SK-N-SH (cell line): Measurements from ENCODE around the gene ADH7. TPM values are rescaled to one million over a fixed set of nuclear protein-coding genes. Genes with fewer than 3 reads are reported as not detected.

Experiments used
- CTCF ChIA-PET: fragments of 300-600, 350-600 bp; formaldehyde crosslinking; extraction: SDS; loops from one replicate; lab custom pipeline; 2021; lab: Yijun Ruan, JAX
- POLR2A ChIA-PET: fragments of 350-600 bp; sonication (Branson Sonifier 250); formaldehyde crosslinking; extraction: SDS; loops from one replicate; lab custom pipeline; 2020; ENCODE audit warnings: antibody characterized with exemption, inconsistent platforms; lab: Yijun Ruan, JAX
- DNase-seq: peaks from one replicate; pipeline ENCODE4 v3.0.0; 2012
- H2AFZ ChIP-seq: fragments of 200-600 bp; sonication (generic); 2 replicates; pipeline ENCODE4 v1.8.1; 2016; ENCODE audit warnings: antibody characterized with exemption, mild to moderate bottlenecking, low read depth
- H3F3A ChIP-seq: fragments of 200-600 bp; sonication (generic); replicated peaks from 2 replicates; pipeline ENCODE3; 2016; ENCODE audit warnings: antibody characterized with exemption, mild to moderate bottlenecking; ENCODE audit not compliant: insufficient read depth
- H3K27ac ChIP-seq, 2 experiments: fragments of 200-500 bp in 1 of 2; fragments of 200-600 bp in 1 of 2; sonication (Bioruptor generic) in 1 of 2; sonication (generic), shearing (Covaris generic) in 1 of 2; 2 replicates each; pipeline versions ENCODE4 v1.5.1 to v1.6.1; 2014 to 2016; ENCODE audit warnings: low read depth in 2 of 2, inconsistent platforms in 1 of 2, low read length in 1 of 2, mild to moderate bottlenecking in 1 of 2, mixed read lengths in 1 of 2
- H3K27me3 ChIP-seq: fragments of 200-600 bp; sonication (generic), shearing (Covaris generic); 2 replicates; pipeline ENCODE4 v1.6.1; 2016; ENCODE audit warnings: mixed run types; ENCODE audit not compliant: insufficient read depth
- H3K36me3 ChIP-seq, 2 experiments: fragments of 200-500 bp in 1 of 2; fragments of 200-600 bp in 1 of 2; sonication (Bioruptor generic) in 1 of 2; sonication (generic) in 1 of 2; replicated peaks in 1 of 2; 2 replicates each; pipeline versions ENCODE3 to v1.5.1; 2014 to 2016; ENCODE audit warnings: low read length in 1 of 2, mild to moderate bottlenecking in 1 of 2; ENCODE audit not compliant: insufficient read depth in 2 of 2, control insufficient read depth in 1 of 2
- H3K4me1 ChIP-seq, 2 experiments: fragments of 200-500 bp in 1 of 2; fragments of 200-600 bp in 1 of 2; sonication (Bioruptor generic) in 1 of 2; sonication (generic), shearing (Covaris generic) in 1 of 2; 2 replicates each; pipeline versions ENCODE4 v1.5.1 to v1.6.1; 2014 to 2016; ENCODE audit warnings: low read depth in 1 of 2, low read length in 1 of 2, mixed run types in 1 of 2; ENCODE audit not compliant: insufficient read depth in 2 of 2, control insufficient read depth in 1 of 2
- H3K4me2 ChIP-seq: fragments of 200-600 bp; sonication (generic), shearing (Covaris generic); 2 replicates; pipeline ENCODE4 v1.6.1; 2017; ENCODE audit warnings: mixed run types
- H3K4me3 ChIP-seq, 2 experiments: fragments of 200-500 bp in 1 of 2; fragments of 200-600 bp in 1 of 2; sonication (Bioruptor generic) in 1 of 2; sonication (generic), shearing (Covaris generic) in 1 of 2; 2 replicates each; pipeline versions ENCODE4 v1.5.1 to v1.8.1; 2014 to 2016; ENCODE audit warnings: low read depth in 2 of 2, inconsistent platforms in 1 of 2, low read length in 1 of 2, mild to moderate bottlenecking in 1 of 2, mixed read lengths in 1 of 2, moderate library complexity in 1 of 2
- H3K79me2 ChIP-seq: fragments of 200-600 bp; sonication (generic); 2 replicates; pipeline ENCODE4 v1.8.1; 2017; ENCODE audit warnings: mild to moderate bottlenecking; ENCODE audit not compliant: insufficient read depth
- H3K9ac ChIP-seq: fragments of 200-600 bp; sonication (generic); 2 replicates; pipeline ENCODE4 v1.6.1; 2017; ENCODE audit warnings: mixed run types
- H3K9me2 ChIP-seq: fragments of 200-600 bp; sonication (generic); 2 replicates; pipeline ENCODE4 v1.6.1; 2017; ENCODE audit warnings: mixed run types
- H3K9me3 ChIP-seq: fragments of 200-600 bp; sonication (generic); 2 replicates; pipeline ENCODE4 v1.6.1; 2017; ENCODE audit warnings: mixed run types, mild to moderate bottlenecking, moderate library complexity
- H4K20me1 ChIP-seq: fragments of 200-600 bp; sonication (generic); 2 replicates; pipeline ENCODE4 v1.6.1; 2017; ENCODE audit warnings: mild to moderate bottlenecking, mixed run types; ENCODE audit not compliant: insufficient read depth
- ELF1 ChIP-seq: IDR thresholded peaks from 2 replicates; pipeline ENCODE4 v1.4.0; 2012
- EZH2phosphoT487 ChIP-seq: fragments of 200-600 bp; sonication (generic); IDR thresholded peaks from 2 replicates; pipeline ENCODE4 v1.6.1; 2017; ENCODE audit warnings: low read depth, mixed run types, mild to moderate bottlenecking, antibody characterized with exemption, moderate library complexity, borderline replicate concordance
- FOXJ3 ChIP-seq: sonication (generic); formaldehyde crosslinking; IDR thresholded peaks from 2 replicates; pipeline ENCODE4 v1.5.1; 2020; ENCODE audit warnings: mild to moderate bottlenecking, missing genetic modification reagents
- GABPA ChIP-seq: IDR thresholded peaks from 2 replicates; pipeline ENCODE4 v1.4.0; 2012; ENCODE audit warnings: low read depth, mild to moderate bottlenecking
- GATA2 ChIP-seq: sonication (generic); formaldehyde crosslinking; IDR thresholded peaks from 2 replicates; pipeline ENCODE4 v1.5.0; 2020; ENCODE audit warnings: mild to moderate bottlenecking, missing genetic modification reagents
- MAX ChIP-seq: IDR thresholded peaks from 2 replicates; pipeline ENCODE4 v1.4.0; 2012; ENCODE audit warnings: low read depth
- MEF2A ChIP-seq: IDR thresholded peaks from 2 replicates; pipeline ENCODE4 v1.4.0; 2012; ENCODE audit warnings: low read depth, borderline replicate concordance
- NFIC ChIP-seq: IDR thresholded peaks from 2 replicates; pipeline ENCODE4 v1.4.0; 2012; ENCODE audit warnings: borderline replicate concordance
- PBX3 ChIP-seq: IDR thresholded peaks from 2 replicates; pipeline ENCODE4; 2012
- RAD21 ChIP-seq: IDR thresholded peaks from 2 replicates; pipeline ENCODE4 v1.6.1; 2012; ENCODE audit warnings: mild to moderate bottlenecking, low read length
- RFX5 ChIP-seq: IDR thresholded peaks from 2 replicates; pipeline ENCODE4 v1.6.1; 2012; ENCODE audit warnings: mild to moderate bottlenecking, improper control_type of control experiment, low read length
- SMC3 ChIP-seq: IDR thresholded peaks from 2 replicates; pipeline ENCODE4 v1.6.1; 2012; ENCODE audit warnings: low read depth, low read length, improper control_type of control experiment
- TCF12 ChIP-seq: IDR thresholded peaks from 2 replicates; pipeline ENCODE4 v1.4.0; 2012
- USF1 ChIP-seq: IDR thresholded peaks from 2 replicates; pipeline ENCODE4 v1.4.0; 2012; ENCODE audit warnings: low read depth, borderline replicate concordance
- USF2 ChIP-seq: fragments of 150-350 bp; IDR thresholded peaks from 2 replicates; pipeline ENCODE4 v1.6.1; 2017; ENCODE audit warnings: antibody characterized with exemption, low read length, low read depth, borderline replicate concordance
- YY1 ChIP-seq: IDR thresholded peaks from 2 replicates; pipeline ENCODE4 v1.4.0; 2012; ENCODE audit warnings: low read depth, mild to moderate bottlenecking
- WGBS: methylation state at CpG from one replicate; pipeline ENCODE4 v1.1.6; 2017; ENCODE audit warnings: low lambda C conversion rate; 5-methylcytosine and 5-hydroxymethylcytosine counted together
- polyA plus RNA-seq, 3 experiments: library from polyadenylated mRNA; depleted of rRNA; stranded (reverse); fragments of >200 nt; gene quantifications; 2 replicates each; pipeline ENCODE4 v1.2.3, GENCODE V29; 2012

ADH7 gene
- polyA plus RNA-seq, 1 of the 3 experiments (the other 2 are of a cell fraction), result not detected

GRCh38 chr4:99382745-99383360, 52.3 kb downstream of the ADH7 start:
- Histone ChIP-seq H4K20me1 (no peaks in the 10 kb centered on the region), H3K27me3 (no peaks in the 10 kb centered on the region), H3F3A (no peaks in the 10 kb centered on the region), H3K9me3 (no peaks in the 10 kb centered on the region), H3K27ac (no peak overlapping the region; a peak in 1 of 4 replicates), H3K79me2 (no peaks in the 10 kb centered on the region), H2AFZ (no peak overlapping the region), H3K4me2 (no peak overlapping the region), H3K4me1 (no peaks in the 10 kb centered on the region), H3K9ac (no peak overlapping the region), H3K4me3 (no peak overlapping the region), H3K9me2 (no peaks in the 10 kb centered on the region), H3K36me3 (no peaks in the 10 kb centered on the region)
- ChIA-PET CTCF (interaction anchor here (1.3 kb wide), 1 partner anchor 23 kb away, joined by 4 read pairs; no protein-coding TSS in a partner anchor), POLR2A (no interaction called here)
- no peak for DNase-seq
- 0% methylated on average over 1 of the region's 1 CpG for WGBS
- TF ChIP-seq ELF1, result no peak
- TF ChIP-seq FOXJ3 (CRISPR knock-in tag), result no peak
- TF ChIP-seq YY1, result no peak
- no peak for TF ChIP-seq MAX
- TF ChIP-seq GATA2 (CRISPR knock-in tag), result no peak
- no peak for TF ChIP-seq GABPA
- no peak for TF ChIP-seq RAD21
- TF ChIP-seq EZH2phosphoT487, result no peak
- no peak for TF ChIP-seq NFIC
- no peak for TF ChIP-seq USF2
- no peak for TF ChIP-seq USF1
- no peak for TF ChIP-seq TCF12
- TF ChIP-seq SMC3, result no peak
- no peak for TF ChIP-seq RFX5
- no peak for TF ChIP-seq MEF2A
- no peak for TF ChIP-seq PBX3
